DMS 273 (cell line): ENCODE measurements around the gene GPX4.

ENCODE experiments used
- DNase-seq: peaks from one replicate; lab custom pipeline; 2025; ENCODE audit not compliant: unreplicated experiment; lab: John Stamatoyannopoulos, UW

GPX4 gene

DNA sequence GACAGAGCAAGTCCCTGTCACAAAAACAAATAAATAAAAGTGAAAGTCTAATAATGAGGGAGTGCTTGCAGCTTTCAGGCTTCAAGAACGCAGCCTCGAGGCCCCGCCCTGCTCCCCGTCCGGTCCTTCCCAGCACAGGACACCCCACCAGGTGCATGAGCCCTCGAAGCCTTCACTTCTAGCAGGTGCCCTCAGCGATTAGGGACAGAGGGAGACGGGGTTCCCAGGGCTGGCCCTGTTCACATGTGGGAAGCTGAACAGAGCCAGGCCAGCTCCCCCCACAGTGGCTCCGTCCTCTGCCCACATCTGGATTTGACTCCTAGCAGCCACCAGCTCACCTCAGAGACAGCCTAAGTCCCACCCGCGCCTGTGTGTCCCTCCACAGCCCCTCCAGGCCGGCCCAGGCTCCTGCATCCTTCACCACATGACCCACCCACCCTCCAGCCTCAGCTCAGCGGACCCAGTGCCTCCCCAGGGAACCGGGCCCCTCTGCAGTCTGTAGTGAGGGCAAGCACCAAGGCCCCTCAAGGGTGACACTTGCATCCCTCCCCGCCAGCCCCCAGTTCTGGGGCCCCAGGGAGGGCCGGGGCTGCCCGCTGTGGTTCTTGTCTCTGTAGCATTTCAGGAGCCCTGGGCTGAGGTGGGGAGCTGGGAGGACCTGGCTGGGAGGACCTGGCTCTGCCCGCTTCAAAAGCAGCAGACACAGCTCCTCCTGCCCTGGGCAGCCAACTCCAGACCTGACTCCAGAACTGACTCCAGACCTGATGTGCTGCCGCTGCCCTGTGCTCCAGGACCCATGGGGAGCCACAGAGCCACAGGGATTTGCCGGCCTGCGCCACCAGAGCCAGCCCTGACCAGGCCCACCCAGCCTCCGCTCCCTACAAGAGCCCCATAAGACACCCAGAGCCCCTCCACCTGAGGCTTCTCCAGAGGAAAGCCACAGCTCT lies 27.2 kb downstream of the GPX4 start:
- DNase-seq: no peak

DNA sequence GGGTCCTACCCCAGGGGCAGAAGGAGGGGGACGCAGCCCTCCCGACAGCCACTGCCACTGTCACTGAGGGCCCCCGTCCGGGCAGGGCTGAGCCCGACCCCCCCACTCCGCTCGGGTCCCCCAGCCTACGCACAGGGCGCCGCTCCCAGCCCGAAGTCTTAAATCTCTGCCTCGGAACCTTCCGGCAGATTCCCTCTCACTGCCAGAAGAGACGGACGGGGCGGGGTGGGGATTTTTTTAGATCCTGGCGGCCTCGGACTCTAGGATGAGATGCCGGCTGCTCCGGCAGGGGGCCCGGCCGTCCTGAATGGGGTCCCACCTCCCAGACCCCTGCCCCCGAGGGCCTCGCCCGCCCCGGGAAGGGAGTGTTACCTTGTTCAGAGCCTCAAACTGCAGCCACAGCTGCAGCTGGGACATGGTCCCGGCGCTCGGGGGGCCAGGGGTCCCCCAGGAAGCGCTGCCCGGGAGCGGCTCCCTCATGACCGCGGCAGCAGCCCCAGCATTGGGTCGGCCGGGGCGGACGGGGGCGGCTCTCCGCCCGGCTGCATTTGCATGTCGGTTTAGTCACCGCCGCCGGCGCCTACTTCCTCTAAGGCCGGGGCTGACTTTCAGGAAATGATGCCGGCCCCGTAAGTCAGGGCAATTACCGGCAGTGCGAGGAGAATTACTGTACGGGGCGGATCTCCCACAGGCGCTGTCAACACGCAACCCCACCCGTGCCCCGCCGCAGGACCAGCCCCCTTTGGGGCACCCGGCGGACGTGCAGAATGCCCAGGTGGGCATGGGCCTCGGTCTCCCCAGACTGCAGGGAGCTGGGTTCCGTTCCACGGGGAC lies 28.1 kb downstream of the GPX4 start:
- DNase-seq: no peak

DNA sequence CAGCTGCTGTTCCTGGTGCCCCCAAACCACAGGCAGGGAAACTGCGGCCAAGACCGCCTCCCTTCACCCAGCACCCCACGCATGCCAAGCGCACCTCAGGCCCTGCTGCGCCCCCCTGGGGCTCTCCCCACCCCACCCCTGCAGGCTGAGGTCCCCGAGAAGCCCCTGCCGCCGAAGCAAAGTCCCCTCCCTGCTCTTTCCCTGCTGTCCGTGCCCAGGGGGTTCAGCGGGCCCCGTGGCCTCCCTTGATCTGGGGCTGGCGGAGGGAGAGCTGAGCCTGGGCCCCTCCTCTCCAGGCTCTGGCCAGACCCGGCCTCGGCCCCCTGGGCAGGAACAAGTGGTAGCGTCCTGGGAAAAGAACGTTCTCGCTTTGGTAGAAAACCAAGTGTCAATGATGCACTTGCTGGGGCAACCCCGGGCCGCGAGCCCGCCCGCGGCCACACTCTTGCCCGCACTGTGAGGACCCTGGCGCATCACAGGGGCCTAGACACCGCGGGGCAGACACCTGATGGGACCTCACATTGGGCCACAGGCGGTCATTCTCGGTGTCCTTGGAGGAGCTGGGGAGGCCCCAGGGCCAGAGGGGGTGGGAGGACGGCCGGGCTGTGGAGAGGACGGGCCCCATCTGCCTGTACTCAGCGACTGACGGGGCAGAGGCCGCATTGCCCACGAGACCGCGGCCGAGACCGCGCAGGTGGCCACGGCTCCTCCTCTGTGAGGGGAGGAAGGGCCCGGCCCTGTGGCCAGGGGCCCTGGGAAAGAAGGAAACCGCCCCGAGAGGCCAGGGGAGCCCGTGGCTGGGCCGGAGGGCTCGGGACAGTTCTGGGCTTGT lies 29.0 kb downstream of the GPX4 start:
- no peak for DNase-seq

DNA sequence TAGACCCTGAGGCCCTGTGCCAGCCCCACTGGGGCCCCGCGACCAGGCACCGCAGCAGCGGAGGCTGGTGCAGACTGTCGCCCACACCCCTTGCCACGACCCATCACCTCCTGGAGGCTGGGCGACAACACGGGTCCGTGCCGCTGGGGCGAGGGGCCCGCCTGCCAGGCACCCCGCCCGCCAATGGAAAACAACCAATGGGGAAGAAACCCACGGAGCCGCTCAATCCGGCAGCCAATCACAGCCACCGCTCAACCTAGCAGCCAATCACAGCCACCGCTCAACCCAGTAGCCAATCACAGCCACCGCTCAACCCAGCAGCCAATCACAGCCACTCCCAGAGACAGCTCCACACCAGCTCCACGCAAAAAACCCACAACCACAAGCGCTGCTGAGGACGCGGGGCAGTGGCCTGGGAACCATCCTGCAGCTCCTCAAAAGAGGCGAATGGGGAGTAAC lies 29.7 kb downstream of the GPX4 start:
- DNase-seq: no peak

DNA sequence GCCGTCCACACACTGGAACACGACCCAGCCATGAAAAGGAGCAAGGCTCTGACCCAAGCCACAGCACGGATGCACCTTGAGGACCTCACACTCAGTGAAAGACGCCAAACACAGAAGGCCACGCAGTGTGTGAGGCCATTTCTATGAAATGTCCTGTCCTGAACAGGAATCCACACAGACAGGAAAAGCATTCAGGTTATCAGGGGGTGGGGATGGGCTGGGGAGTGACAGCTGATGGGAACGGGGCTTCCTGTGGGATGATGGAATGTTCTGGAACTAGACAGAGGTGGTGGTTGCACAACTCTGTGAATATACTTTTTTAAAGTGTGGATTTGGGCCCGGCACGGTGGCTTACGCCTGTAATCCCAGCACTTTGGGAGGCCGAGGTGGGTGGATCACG lies 30.6 kb downstream of the GPX4 start:
- no peak for DNase-seq

DNA sequence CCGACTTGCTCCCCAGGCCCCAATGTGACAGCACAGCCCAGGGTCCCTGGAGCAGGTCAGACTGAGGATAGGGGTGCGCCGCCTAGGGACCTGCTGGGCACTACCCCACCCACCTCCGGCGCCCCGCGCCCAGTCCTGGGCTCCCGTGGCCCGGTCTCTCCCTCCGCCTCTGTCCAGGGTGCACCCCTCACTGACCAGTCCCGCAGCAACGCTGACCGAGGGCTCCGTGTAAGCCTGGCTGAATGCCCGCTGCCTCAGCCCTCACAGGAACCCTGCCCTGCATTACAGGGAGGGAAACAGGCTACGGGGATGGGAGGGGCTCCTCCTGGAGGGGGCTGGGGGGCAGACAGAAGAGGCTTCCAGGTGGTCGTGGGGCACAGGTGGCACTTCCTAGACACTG lies 31.7 kb downstream of the GPX4 start:
- no peak for DNase-seq

DNA sequence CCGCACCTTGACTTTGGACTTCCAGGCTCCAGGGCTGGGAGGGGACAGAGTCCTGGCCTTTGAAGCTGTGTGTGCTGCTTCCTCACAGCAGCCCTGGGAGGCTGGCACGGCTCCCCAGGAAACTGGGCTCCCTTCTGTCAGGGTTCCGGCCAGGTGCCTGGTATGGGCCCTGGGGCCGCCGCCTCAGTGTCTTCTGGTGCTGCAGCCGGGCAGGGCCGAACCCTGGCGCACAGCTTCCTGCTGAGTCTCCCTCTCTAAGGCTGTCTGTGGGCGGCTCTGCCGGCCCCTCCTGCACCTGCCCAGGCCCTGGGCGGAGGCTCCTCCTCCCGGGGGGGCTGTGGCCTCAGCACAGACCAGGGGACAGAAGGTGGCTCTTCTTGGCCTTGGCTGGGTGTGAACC lies 32.4 kb downstream of the GPX4 start:
- no peak for DNase-seq

DNA sequence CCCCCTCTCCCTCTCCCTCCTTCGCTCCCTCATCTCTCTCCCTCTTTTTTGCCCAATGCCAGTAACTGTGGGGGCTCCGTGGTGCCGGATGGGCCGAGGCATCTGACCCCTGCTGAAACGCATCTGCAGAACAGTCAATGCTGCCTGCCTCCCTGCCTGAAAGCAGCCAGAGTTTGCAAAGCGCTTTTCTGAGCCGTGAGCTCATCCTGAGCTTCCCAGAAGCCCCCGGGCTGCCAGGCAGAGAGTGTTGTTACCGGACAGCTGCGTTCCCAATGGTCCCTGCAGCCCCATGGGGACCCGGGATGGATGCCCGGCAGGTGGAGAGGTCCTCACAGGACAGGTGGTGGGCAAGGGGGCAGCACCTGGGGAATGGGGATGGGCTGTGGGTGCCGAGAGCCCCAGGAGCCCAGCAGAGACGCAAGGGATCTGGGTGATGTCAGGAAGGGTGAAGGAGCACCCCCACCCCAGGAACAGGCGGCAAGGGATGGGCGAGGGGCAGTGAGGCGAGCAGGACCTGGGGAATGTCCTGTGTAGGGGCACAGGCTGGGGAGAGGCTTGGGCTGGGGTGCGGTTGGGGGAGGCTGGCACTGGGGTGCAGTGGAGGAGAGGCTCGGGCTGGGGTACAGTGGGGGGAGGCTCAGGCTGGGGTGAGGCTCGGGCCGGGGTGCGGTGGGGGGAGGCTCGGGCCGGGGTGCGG lies 33.0 kb downstream of the GPX4 start:
- DNase-seq: no peak

DNA sequence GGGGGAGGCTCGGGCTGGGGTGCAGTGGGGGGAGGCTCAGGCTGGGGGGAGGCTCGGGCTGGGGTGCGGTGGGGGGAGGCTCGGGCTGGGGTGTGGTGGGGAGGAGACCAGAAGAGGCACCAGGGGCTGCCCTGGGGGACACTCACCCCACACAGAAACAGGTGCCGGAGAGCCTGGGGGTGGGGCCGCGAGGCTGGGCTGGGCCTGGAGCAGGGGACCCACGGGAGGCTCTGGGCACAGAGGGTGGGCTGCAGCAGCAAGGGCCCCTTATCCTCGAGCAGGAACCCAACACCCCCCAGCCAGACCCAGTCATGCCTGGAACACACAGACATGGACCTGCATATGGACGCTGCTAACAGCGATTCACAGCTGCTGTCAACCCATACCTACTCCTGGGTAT lies 34.3 kb downstream of the GPX4 start:
- no peak for DNase-seq

DNA sequence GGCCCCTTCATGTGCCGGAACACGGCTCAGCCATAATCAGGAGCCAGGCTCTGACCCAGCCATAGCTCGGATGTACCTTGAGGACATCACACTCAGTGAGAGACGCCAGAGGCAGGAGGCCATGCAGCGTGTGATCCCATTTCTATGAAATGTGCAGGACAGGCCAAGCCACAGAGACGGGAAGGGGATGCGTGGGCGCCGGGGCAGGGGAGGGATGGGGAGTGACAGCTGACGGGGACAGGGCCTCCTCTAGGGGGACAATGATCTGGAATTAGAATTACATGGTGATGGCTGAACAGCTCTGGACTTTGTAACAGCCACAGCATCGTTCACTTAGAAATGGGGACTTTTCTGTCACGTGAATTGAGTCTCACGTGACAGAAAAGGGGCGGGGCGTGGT lies 35.3 kb downstream of the GPX4 start:
- no peak for DNase-seq

DNA sequence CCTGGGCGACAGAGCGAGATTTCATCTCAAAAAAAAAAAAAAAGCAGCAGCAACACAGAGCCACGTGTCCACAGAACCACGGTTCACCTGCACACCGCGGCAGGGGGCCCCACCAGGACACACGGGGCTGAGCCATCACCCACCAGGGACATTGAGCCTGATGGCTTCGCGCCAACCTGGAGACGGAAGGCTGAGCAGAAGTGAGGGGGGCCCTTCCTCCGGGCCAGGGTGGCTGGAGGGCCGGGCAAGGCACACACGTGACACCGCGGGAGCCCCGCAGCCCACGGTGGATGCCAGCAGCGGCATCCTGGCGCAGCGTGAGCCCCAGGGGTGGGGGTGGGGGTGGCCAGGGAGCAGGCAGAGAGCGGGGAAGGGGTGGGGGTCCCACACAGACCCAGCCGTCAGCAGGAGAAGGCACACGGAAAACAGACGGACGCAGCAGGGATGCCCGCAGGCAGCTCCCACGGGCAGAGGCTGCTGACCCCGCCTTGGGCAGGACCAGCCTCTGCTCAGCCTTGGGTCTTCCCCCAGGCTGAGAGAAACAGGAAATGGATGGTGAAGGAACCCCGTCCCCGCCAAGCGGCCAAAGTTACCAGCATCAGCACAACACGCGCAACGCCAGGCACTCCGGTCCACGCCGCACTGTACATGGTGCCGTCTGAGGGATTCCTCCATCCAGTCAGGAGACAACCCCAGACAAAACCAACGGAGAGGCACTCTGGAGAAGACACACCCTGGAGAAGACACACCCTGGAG lies 36.7 kb downstream of the GPX4 start:
- DNase-seq: no peak

DNA sequence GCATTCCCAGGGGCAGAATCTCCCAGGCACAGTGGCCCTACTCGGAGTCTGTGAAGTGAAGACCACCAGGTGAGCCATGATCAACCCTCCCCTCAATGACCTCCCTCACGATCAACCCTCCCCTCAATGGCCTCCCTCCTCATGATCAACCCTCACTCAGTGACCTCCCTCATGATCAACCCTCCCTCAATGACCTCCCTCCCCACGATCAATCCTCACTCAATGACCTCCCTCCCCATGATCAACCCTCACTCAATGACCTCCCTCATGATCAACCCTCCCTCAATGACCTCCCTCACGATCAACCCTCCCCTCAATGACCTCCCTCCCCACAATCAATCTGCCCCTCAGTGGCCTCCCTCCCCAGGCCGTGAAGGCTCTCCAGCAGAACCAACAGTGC lies 38.1 kb downstream of the GPX4 start:
- no peak for DNase-seq

DNA sequence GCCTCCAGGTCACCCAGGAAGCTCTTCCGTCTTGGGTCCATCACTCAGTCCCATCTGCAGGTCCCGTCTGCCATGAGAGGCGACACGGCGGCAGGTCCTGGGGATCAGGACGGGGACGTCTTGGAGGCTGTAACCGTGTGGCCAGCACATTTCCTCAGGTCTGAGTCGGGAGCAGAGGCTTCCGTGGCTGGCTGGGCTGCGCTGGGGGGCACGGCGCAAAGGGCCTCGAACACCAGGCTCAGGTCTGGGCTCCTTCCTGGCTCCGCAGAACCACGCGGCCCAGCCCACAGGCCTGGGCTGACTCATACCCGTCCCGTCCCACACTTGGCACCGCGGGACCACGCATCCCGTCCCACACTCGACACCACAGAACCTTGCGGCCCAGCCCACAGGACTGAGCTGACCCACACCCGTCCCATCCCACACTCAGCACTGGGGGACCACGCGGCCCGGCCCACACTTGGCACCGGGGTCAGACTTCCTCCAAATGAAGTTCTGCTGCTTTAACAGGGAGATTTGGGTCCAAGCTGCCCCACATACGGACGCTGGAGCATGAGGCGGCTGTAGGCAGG lies 40.1 kb downstream of the GPX4 start:
- no peak for DNase-seq

DNA sequence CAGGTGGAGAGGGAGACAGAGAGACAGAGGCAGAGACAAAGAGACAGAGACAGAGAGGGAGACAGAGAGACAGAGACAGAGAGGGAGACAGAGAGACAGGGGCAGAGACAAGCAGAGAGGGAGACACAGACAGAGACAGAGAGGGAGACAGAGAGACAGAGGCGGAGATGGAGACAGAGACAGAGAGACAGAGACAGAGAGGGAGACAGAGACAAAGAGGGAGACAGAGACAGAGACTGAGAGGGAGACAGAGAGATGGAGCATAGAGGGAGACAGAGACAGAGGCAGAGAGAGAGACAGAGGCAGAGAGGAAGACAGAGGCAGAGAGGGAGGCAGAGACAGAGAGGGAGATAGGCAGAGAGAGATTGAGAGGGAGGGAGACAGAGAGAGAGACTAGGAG lies 40.9 kb downstream of the GPX4 start:
- DNase-seq: no peak

DNA sequence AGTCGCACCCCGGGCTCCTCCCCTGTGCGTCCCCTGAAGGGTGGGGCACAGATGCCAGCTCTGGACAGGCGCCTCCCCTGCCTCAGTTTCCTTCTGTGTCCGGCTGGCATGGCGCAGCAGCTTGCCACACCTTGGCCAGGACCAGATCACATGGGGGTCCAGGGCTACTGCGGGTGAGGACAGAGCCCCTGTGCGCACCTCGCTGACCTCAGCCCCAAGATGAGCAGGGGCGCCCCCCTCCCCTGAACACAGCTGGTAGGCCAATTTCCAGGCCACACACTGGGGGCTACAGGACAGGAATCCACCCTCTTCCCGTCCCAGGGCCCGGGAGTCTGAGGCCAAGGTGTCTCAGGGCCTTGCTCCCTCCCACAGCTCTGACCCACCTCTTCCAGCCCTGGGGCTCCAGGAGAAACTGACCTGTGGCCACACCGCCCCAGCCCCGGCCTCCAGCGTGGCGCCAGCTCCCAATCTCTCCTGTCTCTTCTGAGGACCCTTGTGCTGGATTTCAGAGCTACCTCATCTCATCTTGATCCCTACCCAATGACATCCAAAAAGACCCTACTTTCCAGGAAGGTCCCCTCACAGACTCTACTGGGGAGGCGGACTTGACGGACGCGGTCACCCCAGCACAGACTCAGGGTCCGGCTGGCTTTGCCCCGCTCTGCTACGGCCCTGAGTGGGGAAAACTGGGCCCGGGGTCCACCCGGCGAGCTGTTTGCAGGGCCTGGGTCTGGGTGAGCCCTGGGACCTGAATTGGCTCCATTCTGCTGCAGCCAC lies 42.0 kb downstream of the GPX4 start:
- no peak for DNase-seq

DNA sequence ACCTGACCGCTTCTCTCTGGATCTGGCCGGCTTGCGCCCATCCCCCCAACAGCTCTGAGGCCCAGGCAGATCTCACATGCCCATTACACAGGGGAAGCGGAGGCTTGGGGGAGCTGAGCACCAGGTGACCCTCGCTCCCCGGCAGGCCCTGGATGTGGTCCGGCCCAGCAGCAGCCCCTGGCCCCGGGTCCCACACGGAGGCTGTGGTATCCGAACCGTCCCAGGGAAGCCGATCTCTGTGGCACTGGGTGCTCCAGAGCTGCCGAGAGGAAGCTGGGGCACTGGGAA lies 42.6 kb downstream of the GPX4 start:
- DNase-seq: no peak

DNA sequence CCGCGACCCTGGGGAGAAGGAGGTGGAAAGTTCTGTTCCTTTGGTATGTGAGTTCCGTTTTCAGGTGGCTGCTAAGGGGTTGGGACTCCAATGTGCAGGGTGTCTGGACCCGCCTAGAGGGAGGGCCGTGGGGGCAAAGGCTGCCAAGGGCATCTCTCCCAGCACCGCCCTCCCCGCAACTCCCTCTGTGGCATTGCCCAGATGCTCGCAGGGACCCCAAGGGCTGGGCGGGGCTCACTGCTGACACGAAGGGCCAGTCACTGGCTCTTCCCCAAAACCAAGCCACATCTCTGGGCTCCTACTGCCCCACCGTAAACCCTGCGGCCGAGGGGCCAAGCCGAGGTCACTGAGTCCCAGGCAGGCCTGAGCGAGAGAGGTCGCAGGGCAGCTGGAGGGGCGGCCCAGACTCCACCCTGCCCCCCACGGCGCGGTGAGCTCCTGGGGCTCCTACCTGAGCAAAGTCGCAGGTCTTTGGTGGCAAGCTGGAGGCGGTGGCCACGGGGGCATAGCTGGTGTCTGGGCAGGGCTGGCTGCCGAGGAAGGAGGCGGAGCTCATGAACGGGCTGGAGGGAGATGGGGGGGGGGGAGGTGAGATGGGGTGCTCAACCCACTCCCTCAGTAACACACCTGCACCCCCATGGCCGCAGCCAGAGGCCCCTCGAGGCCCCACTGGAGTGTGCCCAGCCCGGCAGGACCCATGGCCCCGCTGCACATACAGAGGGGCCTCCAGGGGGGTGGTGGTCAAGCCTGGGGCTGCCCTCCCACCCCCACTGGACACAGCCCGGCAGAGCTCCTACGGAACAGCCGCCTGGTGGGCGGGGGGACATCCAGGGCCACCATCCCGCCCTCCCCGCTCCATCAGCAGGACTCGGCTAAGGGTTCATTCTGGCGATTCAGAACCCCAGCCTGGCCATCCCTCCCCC lies 43.3 kb downstream of the GPX4 start:
- DNase-seq: no peak
